B cell (primary cell): ENCODE results near the gene TMEM107. TPM values are rescaled to one million over a fixed set of nuclear protein-coding genes. Genes with fewer than 3 reads are reported as not detected.

ENCODE experiments used
- ATAC-seq: fragments of 200-7000 bp; cut with Tn5 transposase; one replicate; pipeline ENCODE4 v1.10.0; 2021; ENCODE audit warnings: low read depth, mild to moderate bottlenecking, moderate number of reproducible peaks, moderate library complexity
- CTCF ChIA-PET: fragments of 350-600 bp; sonication (Branson Sonifier 250); formaldehyde crosslinking; loops from one replicate; lab custom pipeline; 2021; ENCODE audit warnings: antibody characterized with exemption, inconsistent platforms; lab: Charles Lee
- POLR2A ChIA-PET: fragments of 350-600 bp; sonication (Branson Sonifier 250); formaldehyde crosslinking; loops from one replicate; lab custom pipeline; 2021; ENCODE audit warnings: antibody characterized with exemption; lab: Charles Lee
- DNase-seq: peaks from one replicate; pipeline ENCODE4 v3.0.0; 2013
- H2AFZ ChIP-seq: 2 replicates; pipeline ENCODE4 v1.6.1; 2012; ENCODE audit warnings: mild to moderate bottlenecking, low read depth, low read length; ENCODE audit not compliant: insufficient read depth, poor library complexity, severe bottlenecking
- H3K27ac ChIP-seq, 2 donors: 1 replicate in 1 of 2; 2 replicates in 1 of 2; pipeline ENCODE4 v1.5.1; 2012 to 2013; ENCODE audit warnings: low read length in 2 of 2, mild to moderate bottlenecking in 2 of 2, moderate library complexity in 1 of 2
- H3K27me3 ChIP-seq, 4 experiments: fragments of 200-600 bp in 1 of 4; sonication (generic) in 1 of 4; replicated peaks in 1 of 4; 1 replicate in 2 of 4; 2 replicates in 2 of 4; pipeline versions ENCODE4 v1.6.1 to v1.7.0; 2013 to 2016; ENCODE audit warnings: low read length in 3 of 4, mild to moderate bottlenecking in 2 of 4, mixed read lengths in 1 of 4, moderate library complexity in 1 of 4; ENCODE audit not compliant: insufficient read depth in 4 of 4, control insufficient read depth in 3 of 4; ENCODE audit errors: control extremely low read depth in 1 of 4
- H3K36me3 ChIP-seq, 2 experiments: replicated peaks in 1 of 2; 1 replicate in 1 of 2; 2 replicates in 1 of 2; pipeline versions ENCODE4 v1.6.1 to v1.7.1; 2013; ENCODE audit warnings: low read length in 1 of 2; ENCODE audit not compliant: insufficient read depth in 2 of 2, control insufficient read depth in 1 of 2; ENCODE audit errors: control extremely low read depth in 1 of 2, extremely low read depth in 1 of 2
- H3K4me1 ChIP-seq, 2 donors: fragments of 200-600 bp in 1 of 2; sonication (generic) in 1 of 2; 1 replicate in 1 of 2; 2 replicates in 1 of 2; pipeline versions ENCODE4 v1.5.1 to v1.6.1; 2013 to 2017; ENCODE audit warnings: low read length in 2 of 2; ENCODE audit not compliant: control insufficient read depth in 2 of 2, insufficient read depth in 2 of 2
- H3K4me2 ChIP-seq: replicated peaks from 2 replicates; pipeline ENCODE3; 2012; ENCODE audit warnings: mild to moderate bottlenecking, low read depth, low read length; ENCODE audit not compliant: poor library complexity, severe bottlenecking
- H3K4me3 ChIP-seq, 5 experiments: fragments of 200-600 bp in 1 of 5; sonication (generic) in 1 of 5; 1 replicate in 3 of 5; 2 replicates in 2 of 5; pipeline versions ENCODE4 v1.5.1 to v1.7.0; 2011 to 2016; ENCODE audit warnings: low read length in 4 of 5, mild to moderate bottlenecking in 4 of 5, low read depth in 2 of 5, control low read depth in 1 of 5, moderate library complexity in 1 of 5; ENCODE audit not compliant: insufficient read depth in 1 of 5; ENCODE audit errors: control extremely low read depth in 1 of 5, extremely low read depth in 1 of 5
- H3K79me2 ChIP-seq: fragments of 200-600 bp; sonication (generic); one replicate; pipeline ENCODE4 v1.6.0; 2016; ENCODE audit warnings: low read length; ENCODE audit not compliant: control insufficient read depth, insufficient read depth
- H3K9ac ChIP-seq: fragments of 200-600 bp; sonication (generic); 2 replicates; pipeline ENCODE4 v1.6.1; 2017; ENCODE audit warnings: mild to moderate bottlenecking, low read length, moderate library complexity
- H3K9me3 ChIP-seq, 3 donors: one replicate each; pipeline versions ENCODE4 v1.6.1 to v1.7.1; 2013; ENCODE audit warnings: low read length in 2 of 3; ENCODE audit not compliant: control insufficient read depth in 2 of 3, insufficient read depth in 1 of 3; ENCODE audit errors: control extremely low read depth in 1 of 3
- H4K20me1 ChIP-seq: 2 replicates; pipeline ENCODE4 v1.6.0; 2012; ENCODE audit warnings: mild to moderate bottlenecking, low read length; ENCODE audit not compliant: insufficient read depth, control insufficient read depth, poor library complexity, severe bottlenecking
- H3K27ac Mint-ChIP-seq: one replicate; pipeline ENCODE4 v1.8.0; 2021; ENCODE audit warnings: mixed read lengths
- H3K27me3 Mint-ChIP-seq: one replicate; pipeline ENCODE4 v1.8.0; 2021; ENCODE audit warnings: mixed read lengths
- H3K4me1 Mint-ChIP-seq: one replicate; pipeline ENCODE4 v1.8.0; 2021; ENCODE audit warnings: mixed read lengths
- H3K4me3 Mint-ChIP-seq: one replicate; pipeline ENCODE4 v1.8.0; 2021; ENCODE audit warnings: mixed read lengths
- H3K9me3 Mint-ChIP-seq: one replicate; pipeline ENCODE4 v1.8.0; 2022; ENCODE audit warnings: mixed read lengths; ENCODE audit not compliant: insufficient read depth
- EZH2 ChIP-seq: IDR thresholded peaks from 2 replicates; pipeline ENCODE4 v1.6.1; 2012; ENCODE audit warnings: borderline replicate concordance, low read depth, mild to moderate bottlenecking, moderate library complexity, low read length; ENCODE audit not compliant: insufficient read depth, poor library complexity, severe bottlenecking
- WGBS: methylation state at CpG from one replicate; pipeline ENCODE4 v1.1.5; 2013; ENCODE audit warnings: missing lambda C conversion rate; ENCODE audit not compliant: insufficient coverage; 5-methylcytosine and 5-hydroxymethylcytosine counted together
- intact Hi-C: fragments of 100-400 bp; cut with micrococcal nuclease; formaldehyde crosslinking; loops from one replicate; pipeline ENCODE4 v1.10.0; 2022
- polyA plus RNA-seq: library from polyadenylated mRNA; depleted of rRNA; stranded (reverse); fragments of >200 nt; gene quantifications from 2 replicates; pipeline ENCODE4 v1.2.3, GENCODE V29; 2012
- total RNA-seq, 2 donors: library from RNA; stranded (reverse); fragments of 120-200 nt in 1 of 2; gene quantifications; 1 replicate in 1 of 2; 2 replicates in 1 of 2; pipeline versions ENCODE4 v1.2.3 to v1.2.4, GENCODE V29; 2013 to 2022
- TF ChIP-seq, protein P1 (sequence below): fragments of 200-600 bp; IDR thresholded peaks from one replicate; pipeline ENCODE4 v1.8.0; 2022; ENCODE audit warnings: antibody characterized with exemption, mild to moderate bottlenecking

Gene TMEM107
- total and polyA plus RNA-seq, 2 donors (not counting 1 experiment from before 2014, with no cell fraction given): 13.3 to 30.3 TPM

DNA sequence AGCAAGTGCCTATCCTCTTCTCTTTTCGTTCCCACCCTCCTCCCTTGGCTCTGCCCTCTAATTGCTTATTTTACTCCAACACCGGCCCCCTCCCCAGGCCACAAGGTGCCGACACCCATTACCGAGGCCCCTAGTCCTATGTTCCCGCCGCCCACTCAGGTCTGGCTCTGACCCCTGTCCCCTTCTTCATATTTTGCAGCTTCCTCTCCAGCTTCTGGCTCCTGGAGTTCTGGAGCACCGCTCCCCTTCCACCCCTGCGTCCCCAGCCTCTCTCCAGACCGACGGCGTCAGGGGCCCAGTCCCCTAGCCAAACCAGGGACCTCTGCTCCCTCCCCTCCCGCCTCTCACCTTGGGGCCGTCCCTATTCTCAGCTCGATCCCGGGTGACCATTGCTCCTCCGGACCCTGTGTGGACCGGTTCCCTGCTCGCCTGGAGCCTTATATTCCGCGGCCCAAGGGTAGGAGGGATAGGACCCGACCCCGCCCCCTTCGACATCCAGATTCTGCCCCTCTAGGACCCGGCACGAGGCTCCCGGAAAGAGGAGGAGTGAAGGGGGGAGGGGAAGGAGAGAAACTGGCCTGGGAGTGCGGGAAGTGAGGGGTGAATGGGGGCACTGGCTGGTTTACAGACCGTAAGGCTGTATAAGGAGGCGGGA lies 52.4 kb downstream of the TMEM107 start, which contains the start of gene HES7:
Gene HES7, minus strand, starts transcription at position 412 of the 655 bp plus-strand sequence. Its CDS starts 22 bp downstream, at position 390.
- intact Hi-C loops: no loop called here

More for the DNA sequence above, 52.4 kb downstream of the TMEM107 start, which contains the start of gene HES7:
- WGBS: under 1% methylated on average over 26 of the region's 29 CpGs
- Histone ChIP-seq H3K9ac (peak within 1 kb of the TSS; percentile 83), H3K36me3 (no peaks in the 10 kb centered on the region), H3K27ac (no peak within 1 kb of the TSS), H3K27me3 (peaks cover 0 to 47% (median 20%) of the 10 kb centered on the region in 4 experiments), H3K9me3 (peaks cover 0 to 21% (median 0%) of the 10 kb centered on the region in 3 donors), H3K4me2 (peak within 1 kb of the TSS; percentile 91), H2AFZ (peak within 1 kb of the TSS; percentile 54), H3K4me3 (peak within 1 kb of the TSS in 4 of 5 experiments; percentile 70 to 85 (median 71)), H3K79me2 (no peaks in the 10 kb centered on the region), H4K20me1 (peaks cover 34% of the 10 kb centered on the region), H3K4me1 (peaks cover 57 to 70% of the 10 kb centered on the region in 2 donors)
- CTCF ChIA-PET: interaction anchor here (0.7 to 3.6 kb wide), 15 partner anchors 9 to 177 kb away, joined by 3 to 12 read pairs (median 6); partner anchors contain the start of gene CTC1
- ATAC-seq (no peak), DNase-seq (no peak)
- Mint-ChIP-seq H3K4me1 (peaks cover 72% of the 10 kb centered on the region), H3K4me3 (peak within 1 kb of the TSS; percentile 94), H3K27me3 (peaks cover 39% of the 10 kb centered on the region), H3K27ac (peak within 1 kb of the TSS; percentile 94), H3K9me3 (no peaks in the 10 kb centered on the region)
- POLR2A ChIA-PET: interaction anchor here (0.9 to 1.5 kb wide), 4 partner anchors 15 to 124 kb away, joined by 5 to 9 read pairs (median 6); partner anchors contain the start of gene CTC1
- TF ChIP-seq, protein P1, sequence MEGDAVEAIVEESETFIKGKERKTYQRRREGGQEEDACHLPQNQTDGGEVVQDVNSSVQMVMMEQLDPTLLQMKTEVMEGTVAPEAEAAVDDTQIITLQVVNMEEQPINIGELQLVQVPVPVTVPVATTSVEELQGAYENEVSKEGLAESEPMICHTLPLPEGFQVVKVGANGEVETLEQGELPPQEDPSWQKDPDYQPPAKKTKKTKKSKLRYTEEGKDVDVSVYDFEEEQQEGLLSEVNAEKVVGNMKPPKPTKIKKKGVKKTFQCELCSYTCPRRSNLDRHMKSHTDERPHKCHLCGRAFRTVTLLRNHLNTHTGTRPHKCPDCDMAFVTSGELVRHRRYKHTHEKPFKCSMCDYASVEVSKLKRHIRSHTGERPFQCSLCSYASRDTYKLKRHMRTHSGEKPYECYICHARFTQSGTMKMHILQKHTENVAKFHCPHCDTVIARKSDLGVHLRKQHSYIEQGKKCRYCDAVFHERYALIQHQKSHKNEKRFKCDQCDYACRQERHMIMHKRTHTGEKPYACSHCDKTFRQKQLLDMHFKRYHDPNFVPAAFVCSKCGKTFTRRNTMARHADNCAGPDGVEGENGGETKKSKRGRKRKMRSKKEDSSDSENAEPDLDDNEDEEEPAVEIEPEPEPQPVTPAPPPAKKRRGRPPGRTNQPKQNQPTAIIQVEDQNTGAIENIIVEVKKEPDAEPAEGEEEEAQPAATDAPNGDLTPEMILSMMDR: no peak
- peak; percentile 82 for TF ChIP-seq EZH2
